Duodenal mucosa (tissue), 2 donors: ENCODE data around the gene GMDS.

ENCODE experiments used
- H3K27ac ChIP-seq: one replicate; pipeline ENCODE4 v1.7.0; 2013; ENCODE audit warnings: low read depth, low read length
- H3K27me3 ChIP-seq, 2 donors: one replicate each; pipeline ENCODE4 v1.7.0; 2013; ENCODE audit warnings: low read length in 2 of 2, control low read depth in 1 of 2; ENCODE audit not compliant: insufficient read depth in 2 of 2, control insufficient read depth in 1 of 2
- H3K36me3 ChIP-seq, 2 donors: one replicate each; pipeline ENCODE4 v1.7.0; 2013; ENCODE audit warnings: low read length in 2 of 2, control low read depth in 1 of 2; ENCODE audit not compliant: insufficient read depth in 2 of 2, control insufficient read depth in 1 of 2
- H3K4me1 ChIP-seq, 2 donors: one replicate each; pipeline ENCODE4 v1.7.0; 2013; ENCODE audit warnings: low read length in 2 of 2, control low read depth in 1 of 2; ENCODE audit not compliant: insufficient read depth in 2 of 2, control insufficient read depth in 1 of 2
- H3K4me3 ChIP-seq, 2 donors: one replicate each; pipeline ENCODE4 v1.7.0; 2013; ENCODE audit warnings: low read length in 2 of 2, low read depth in 1 of 2
- H3K9ac ChIP-seq, 2 donors: one replicate each; pipeline ENCODE4 v1.7.0; 2013; ENCODE audit warnings: low read length in 2 of 2, low read depth in 1 of 2
- H3K9me3 ChIP-seq, 2 donors: one replicate each; pipeline ENCODE4 v1.7.0; 2013; ENCODE audit warnings: low read length in 2 of 2, control low read depth in 1 of 2; ENCODE audit not compliant: control insufficient read depth in 1 of 2

Gene GMDS

DNA sequence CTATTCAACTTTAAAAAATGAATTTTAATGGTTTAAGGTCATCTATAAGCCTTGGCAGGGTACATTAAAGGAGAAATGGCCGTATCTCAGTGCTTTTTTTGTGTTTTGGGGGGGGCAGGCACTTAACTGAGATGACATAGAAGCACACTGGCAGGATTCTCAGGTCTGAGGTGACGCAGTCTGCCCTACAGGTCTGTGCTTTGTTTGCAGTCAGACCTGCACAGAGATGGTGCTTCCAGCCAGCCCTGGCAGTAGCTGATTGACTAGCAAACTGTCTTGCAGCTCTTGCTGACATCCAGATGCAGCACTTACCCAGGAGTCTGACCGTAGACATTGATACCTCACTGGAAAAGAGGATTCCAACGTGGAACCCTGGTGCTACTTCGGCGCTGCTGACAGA, 386.5 kb downstream of the GMDS start:
- H3K36me3 ChIP-seq: no peaks in the 10 kb centered on the region

DNA sequence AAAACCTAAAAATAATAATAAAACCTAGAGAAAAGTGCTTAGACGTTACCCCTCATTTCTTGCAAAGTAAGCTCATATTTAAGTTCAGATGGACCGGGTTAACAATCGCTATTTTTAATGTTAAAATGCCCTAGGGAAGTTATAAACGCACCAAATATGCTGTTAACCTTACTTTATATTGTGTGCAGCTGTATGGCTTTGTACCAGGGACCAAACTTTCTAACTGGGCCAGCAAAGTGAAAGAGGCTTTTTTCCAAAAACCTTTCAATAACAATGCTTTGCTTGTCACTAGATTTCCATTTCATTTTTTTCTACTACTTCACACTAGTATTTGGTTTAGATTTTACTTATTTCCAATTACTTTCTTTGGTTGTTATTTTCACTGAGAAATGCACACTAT, 387.2 kb downstream of the GMDS start:
- Histone ChIP-seq H3K27me3 (no peaks in the 10 kb centered on the region), H3K4me1 (peaks cover 4 to 17% of the 10 kb centered on the region in 2 donors), H3K36me3 (no peaks in the 10 kb centered on the region), H3K9ac (no peak overlapping the region), H3K27ac (no peak overlapping the region), H3K4me3 (no peak overlapping the region), H3K9me3 (no peaks in the 10 kb centered on the region)

More for the DNA sequence above, 386.5 kb downstream of the GMDS start:
- H3K4me3 ChIP-seq: no peak overlapping the region
- peaks cover 4 to 17% of the 10 kb centered on the region in 2 donors for H3K4me1 ChIP-seq
- no peak overlapping the region for H3K27ac ChIP-seq
- H3K9ac ChIP-seq: no peak overlapping the region
- no peaks in the 10 kb centered on the region for H3K9me3 ChIP-seq
- no peaks in the 10 kb centered on the region for H3K27me3 ChIP-seq

DNA sequence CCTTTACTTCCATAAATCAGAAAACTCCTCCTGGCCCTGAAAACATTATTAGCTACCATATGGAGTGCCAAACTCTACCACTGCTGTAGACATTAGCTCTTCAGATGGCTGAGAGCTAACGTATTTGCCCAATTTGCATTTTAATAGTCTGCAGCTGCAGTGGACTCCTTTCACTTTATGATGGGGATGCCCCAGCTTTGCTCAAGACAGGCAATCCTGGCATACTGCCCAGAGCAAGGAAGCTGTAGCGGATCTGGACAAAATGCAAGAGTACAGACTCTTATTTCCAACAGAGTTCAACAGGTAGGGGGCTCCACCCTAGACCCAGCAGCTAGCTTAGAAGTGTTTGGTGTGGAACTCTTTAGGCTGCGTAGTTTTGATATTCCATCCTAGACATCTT, 389.0 kb downstream of the GMDS start:
- Histone ChIP-seq H3K36me3 (no peaks in the 10 kb centered on the region), H3K9me3 (no peaks in the 10 kb centered on the region), H3K27me3 (no peaks in the 10 kb centered on the region), H3K9ac (no peak overlapping the region), H3K27ac (no peak overlapping the region), H3K4me3 (no peak overlapping the region), H3K4me1 (peaks cover 4 to 17% of the 10 kb centered on the region in 2 donors)

DNA sequence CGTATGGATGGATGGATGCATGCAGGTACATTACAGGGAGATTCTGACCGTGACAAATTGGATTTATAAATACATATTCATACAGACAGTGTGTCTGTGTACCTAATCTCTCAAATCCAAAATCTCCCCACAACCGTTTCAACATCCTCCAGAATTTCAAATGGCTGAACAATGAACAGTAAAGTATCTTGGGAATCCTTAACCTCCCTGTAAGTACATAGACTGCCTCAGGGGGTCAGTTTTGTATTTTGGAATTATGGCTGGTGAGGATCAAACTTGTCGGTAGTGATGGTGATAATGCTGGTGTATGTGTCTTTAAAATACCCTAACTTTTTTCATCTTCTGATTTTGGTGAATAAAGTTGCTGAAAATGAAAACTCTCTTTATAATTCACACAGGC, 389.5 kb downstream of the GMDS start:
- H3K27ac ChIP-seq: no peak overlapping the region

DNA sequence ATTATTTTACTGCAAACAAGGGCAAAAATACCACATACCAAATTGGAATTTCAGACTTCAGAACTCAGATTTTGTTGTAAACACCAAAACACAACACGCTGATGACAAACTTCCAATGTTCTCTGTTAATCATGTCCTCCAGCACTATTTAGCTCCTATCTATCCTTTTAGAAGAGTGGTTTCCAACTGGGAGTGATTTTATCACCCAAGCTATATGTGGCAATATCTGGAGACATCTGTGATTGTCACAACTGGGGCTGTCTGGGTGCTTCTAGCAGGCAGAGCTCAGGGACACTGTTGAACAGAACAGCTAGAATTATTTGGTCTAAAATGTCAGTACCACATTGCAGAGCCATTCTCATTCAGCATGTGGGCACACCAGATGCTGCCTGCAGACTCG, 391.1 kb downstream of the GMDS start:
- Histone ChIP-seq H3K36me3 (no peaks in the 10 kb centered on the region), H3K9me3 (no peaks in the 10 kb centered on the region), H3K4me1 (peaks cover 13 to 35% of the 10 kb centered on the region in 2 donors), H3K27me3 (no peaks in the 10 kb centered on the region), H3K4me3 (no peak overlapping the region), H3K27ac (no peak overlapping the region), H3K9ac (no peak overlapping the region)

More for the DNA sequence above, 389.5 kb downstream of the GMDS start:
- no peaks in the 10 kb centered on the region for H3K9me3 ChIP-seq
- H3K4me1 ChIP-seq: peaks cover 4 to 21% of the 10 kb centered on the region in 2 donors
- no peak overlapping the region for H3K4me3 ChIP-seq
- H3K27me3 ChIP-seq: no peaks in the 10 kb centered on the region
- H3K36me3 ChIP-seq: no peaks in the 10 kb centered on the region
- H3K9ac ChIP-seq: no peak overlapping the region

DNA sequence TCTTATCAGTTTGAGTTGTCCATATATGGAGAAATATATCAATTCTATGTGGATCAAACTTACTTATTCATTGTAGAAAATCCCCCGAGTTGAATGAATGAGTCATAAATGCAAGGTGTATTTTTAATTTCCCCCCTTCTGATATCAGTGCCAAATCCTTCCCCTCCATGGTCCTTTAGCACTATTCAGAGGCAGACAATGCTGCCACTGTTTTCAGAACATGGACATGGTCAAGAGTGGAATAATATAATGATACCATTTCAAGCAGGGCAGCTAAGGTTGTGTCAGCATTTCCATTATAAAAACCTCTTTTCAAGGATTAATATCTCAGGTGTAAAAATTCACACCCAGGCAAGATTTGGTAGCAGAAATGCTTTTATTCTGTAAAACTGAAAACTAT, 391.6 kb downstream of the GMDS start:
- Histone ChIP-seq H3K9ac (no peak overlapping the region), H3K9me3 (no peaks in the 10 kb centered on the region), H3K27me3 (no peaks in the 10 kb centered on the region), H3K4me1 (peaks cover 13 to 35% of the 10 kb centered on the region in 2 donors), H3K27ac (no peak overlapping the region), H3K36me3 (no peaks in the 10 kb centered on the region), H3K4me3 (no peak overlapping the region)

DNA sequence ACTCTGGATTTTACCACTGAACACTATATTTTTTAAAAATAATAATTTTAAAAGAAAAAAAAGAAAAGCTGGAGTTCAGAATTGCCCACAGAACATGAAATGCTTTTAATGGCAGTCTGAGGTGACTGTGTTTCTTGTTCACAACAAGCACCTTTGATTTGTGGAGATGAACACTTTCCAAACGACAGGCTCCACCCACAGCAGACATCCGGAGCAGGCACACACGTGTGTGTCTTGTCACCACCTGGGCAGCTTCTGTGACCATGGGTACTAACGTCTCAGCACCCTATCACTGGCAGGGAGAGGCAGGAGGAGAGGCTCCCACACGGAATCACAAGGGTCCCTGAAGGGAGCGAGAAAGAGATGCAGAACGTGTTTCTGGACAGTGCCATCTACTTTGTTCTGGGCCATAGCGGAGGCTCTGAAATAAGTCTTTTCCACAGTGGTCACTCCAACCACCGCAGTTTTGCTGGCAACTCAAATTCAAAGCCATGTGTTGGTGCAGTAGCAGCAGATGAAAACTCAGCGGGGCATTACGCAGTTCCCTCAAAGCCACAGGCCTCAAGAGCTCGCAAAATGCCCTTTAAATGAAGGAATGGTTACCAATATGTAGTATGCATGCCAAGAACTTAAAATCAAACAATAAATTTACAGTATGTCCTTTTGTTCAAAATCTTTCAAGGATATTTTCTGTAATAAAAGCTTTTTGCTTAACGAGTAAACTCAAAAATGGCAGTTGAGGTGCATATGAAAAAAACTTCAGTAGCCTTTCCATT, 393.5 kb downstream of the GMDS start:
- H3K9ac ChIP-seq: no peak overlapping the region

DNA sequence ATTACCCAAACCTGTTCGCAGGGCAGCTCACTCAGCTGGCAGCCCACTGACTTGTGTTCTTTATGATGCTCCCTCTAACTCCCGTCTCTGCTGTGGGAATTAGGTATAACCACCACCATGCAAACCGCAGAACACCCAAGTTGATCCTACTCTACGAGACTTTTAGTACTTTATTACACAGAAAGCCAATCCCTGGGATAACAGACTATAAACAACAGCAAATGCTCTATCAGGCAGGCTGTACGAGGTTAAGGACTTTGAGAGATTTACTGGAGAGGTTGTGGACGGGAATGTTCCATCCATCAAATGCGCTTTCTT, 394.6 kb downstream of the GMDS start:
- H3K4me1 ChIP-seq: peaks cover 9 to 24% of the 10 kb centered on the region in 2 donors
- no peak overlapping the region for H3K27ac ChIP-seq
- peaks cover 0 to under 1% of the 10 kb centered on the region in 2 donors for H3K9me3 ChIP-seq
- H3K4me3 ChIP-seq: peak overlapping the region in 1 of 2 donors; percentile 32
- H3K36me3 ChIP-seq: peaks cover 0 to 4% of the 10 kb centered on the region in 2 donors
- H3K9ac ChIP-seq: no peak overlapping the region
- H3K27me3 ChIP-seq: no peaks in the 10 kb centered on the region

More for the DNA sequence above, 393.5 kb downstream of the GMDS start:
- H3K4me1 ChIP-seq: peaks cover 13 to 35% of the 10 kb centered on the region in 2 donors
- H3K27ac ChIP-seq: no peak overlapping the region
- no peak overlapping the region for H3K4me3 ChIP-seq
- no peaks in the 10 kb centered on the region for H3K27me3 ChIP-seq
- no peaks in the 10 kb centered on the region for H3K9me3 ChIP-seq
- no peaks in the 10 kb centered on the region for H3K36me3 ChIP-seq

DNA sequence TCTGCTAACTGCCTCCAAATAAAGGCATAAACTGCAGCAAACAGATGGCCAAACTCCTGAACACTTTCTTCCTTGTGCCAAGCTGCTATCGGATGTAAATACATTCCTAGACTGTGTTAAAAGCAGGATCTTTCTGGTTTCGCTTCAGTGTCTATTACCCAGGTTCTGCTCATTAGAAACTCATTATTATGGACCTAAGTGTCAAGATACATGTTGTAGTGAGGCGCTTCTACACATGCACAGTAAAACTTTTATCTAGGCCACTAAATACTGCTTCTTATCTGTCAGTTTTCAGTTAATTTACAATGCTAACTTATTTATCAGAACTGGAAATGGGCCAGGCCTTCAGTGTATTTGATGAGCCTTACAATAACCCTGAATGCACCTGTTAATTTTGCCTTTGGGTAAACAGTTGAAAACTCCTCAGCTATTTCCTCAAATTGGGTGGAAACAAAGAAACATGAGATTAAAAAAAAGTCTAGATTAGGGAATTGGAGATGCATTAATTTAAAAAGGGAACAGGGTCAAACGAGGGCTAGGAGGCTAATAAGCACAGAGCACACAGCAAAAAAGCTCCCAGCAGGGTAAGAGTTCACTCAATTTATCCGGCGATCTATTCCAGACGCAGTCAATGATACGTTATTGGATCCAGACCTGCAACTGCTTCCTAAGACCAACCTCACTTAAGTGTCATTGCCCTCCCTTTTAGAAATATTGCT, 395.1 kb downstream of the GMDS start:
- peak overlapping the region in 1 of 2 donors; percentile 32 for H3K4me3 ChIP-seq
- H3K4me1 ChIP-seq: peaks cover 9 to 20% of the 10 kb centered on the region in 2 donors
- H3K27ac ChIP-seq: no peak overlapping the region
- H3K9me3 ChIP-seq: peaks cover 0 to 3% of the 10 kb centered on the region in 2 donors
- H3K27me3 ChIP-seq: no peaks in the 10 kb centered on the region
- H3K9ac ChIP-seq: no peak overlapping the region
- peaks cover 0 to 4% of the 10 kb centered on the region in 2 donors for H3K36me3 ChIP-seq

DNA sequence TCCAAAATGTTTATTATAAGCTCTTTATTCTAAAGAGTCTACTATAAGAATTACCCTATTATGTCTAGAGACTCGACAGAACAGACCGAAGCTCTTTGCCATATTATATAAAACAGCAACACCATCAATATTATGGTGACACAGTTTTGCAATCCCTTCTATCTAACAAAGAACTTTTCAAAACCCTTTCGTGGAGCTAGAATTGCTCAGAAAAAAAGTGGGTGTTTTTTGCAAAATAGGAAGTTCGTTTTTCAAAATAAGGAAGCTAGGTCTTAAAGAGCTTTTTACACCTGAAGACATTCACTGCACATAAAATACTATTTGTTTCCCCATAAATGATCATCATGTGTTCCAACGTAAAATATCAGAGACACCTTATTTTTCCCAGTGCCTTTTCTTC, 395.7 kb downstream of the GMDS start:
- Histone ChIP-seq H3K4me3 (no peak overlapping the region), H3K4me1 (peaks cover 9 to 18% of the 10 kb centered on the region in 2 donors), H3K36me3 (peaks cover 0 to 4% of the 10 kb centered on the region in 2 donors), H3K27ac (no peak overlapping the region), H3K9ac (no peak overlapping the region), H3K27me3 (no peaks in the 10 kb centered on the region), H3K9me3 (peaks cover 0 to 3% of the 10 kb centered on the region in 2 donors)
